HG02852 (cell line): ENCODE results near the gene RBFOX2.

ENCODE experiments used
- ATAC-seq: cut with Tn5 transposase; IDR thresholded peaks from one replicate; pipeline ENCODE4 v1.9.1; 2021; ENCODE audit warnings: mild to moderate bottlenecking, moderate library complexity; ENCODE audit not compliant: unreplicated experiment

The RBFOX2 gene

GRCh38 chr22:35944458-35944857 lies 84.2 kb downstream of the RBFOX2 start:
- no peak for ATAC-seq

GRCh38 chr22:35940166-35940565 lies 88.5 kb downstream of the RBFOX2 start:
- ATAC-seq: no peak

- ATAC-seq: no peak
Observed at GRCh38 chr22:35938226-35938625, 90.4 kb downstream of the RBFOX2 start.

- ATAC-seq: no peak
Observed at GRCh38 chr22:35930933-35931332, 97.7 kb downstream of the RBFOX2 start.

GRCh38 chr22:35928285-35928798 lies 100.3 kb downstream of the RBFOX2 start:
- no peak for ATAC-seq

GRCh38 chr22:35923026-35923425 lies 105.6 kb downstream of the RBFOX2 start:
- ATAC-seq: no peak

- ATAC-seq: no peak
Observed at GRCh38 chr22:35921777-35922176, 106.8 kb downstream of the RBFOX2 start.

GRCh38 chr22:35921044-35921443 lies 107.6 kb downstream of the RBFOX2 start:
- ATAC-seq: no peak

- no peak for ATAC-seq
Observed at GRCh38 chr22:35919002-35919542, 109.6 kb downstream of the RBFOX2 start.

GRCh38 chr22:35918456-35918855 lies 110.2 kb downstream of the RBFOX2 start:
- ATAC-seq: no peak

GRCh38 chr22:35917651-35918050 lies 111.0 kb downstream of the RBFOX2 start:
- no peak for ATAC-seq

GRCh38 chr22:35915477-35916013 lies 113.1 kb downstream of the RBFOX2 start:
- no peak for ATAC-seq

- no peak for ATAC-seq
Observed at GRCh38 chr22:35914665-35915476, 113.8 kb downstream of the RBFOX2 start.

GRCh38 chr22:35914357-35914664 lies 114.3 kb downstream of the RBFOX2 start:
- no peak for ATAC-seq

GRCh38 chr22:35913925-35914324 lies 114.7 kb downstream of the RBFOX2 start:
- ATAC-seq: no peak

GRCh38 chr22:35912658-35913057 lies 116.0 kb downstream of the RBFOX2 start:
- no peak for ATAC-seq

- ATAC-seq: no peak
Observed at GRCh38 chr22:35911877-35912276, 116.7 kb downstream of the RBFOX2 start.

- ATAC-seq: no peak
Observed at GRCh38 chr22:35910926-35911325, 117.7 kb downstream of the RBFOX2 start.

GRCh38 chr22:35910003-35910769 lies 118.4 kb downstream of the RBFOX2 start:
- ATAC-seq: no peak

GRCh38 chr22:35905894-35906293 lies 122.7 kb downstream of the RBFOX2 start:
- no peak for ATAC-seq

GRCh38 chr22:35904752-35905151 lies 123.9 kb downstream of the RBFOX2 start:
- ATAC-seq: no peak

- ATAC-seq: no peak
Observed at GRCh38 chr22:35904336-35904692, 124.3 kb downstream of the RBFOX2 start.
